ENCODE data around the gene FABP6.
A peak's percentile ranks its signal among the peaks of the same experiment; 100 is the strongest.
"Not testable (repeated sequence)": the region's sequence is repeated elsewhere in the genome, so short reads cannot be mapped to it uniquely, and the experiment has no call there.

Gene FABP6

GRCh38 chr5:160229190-160229742 is at the start of gene FABP6:
Gene FABP6 (plus strand): TSS chr5:160229506. CDS start chr5:160229558, 52 bp downstream.
- no peak for DNase-seq

GRCh38 chr5:160180931-160181330 is 48.4 kb upstream of the FABP6 start:
- no peak for DNase-seq

- DNase-seq = no peak
These were observed 47.2 kb upstream of the FABP6 start for GRCh38 chr5:160181965-160182622.

GRCh38 chr5:160183075-160183474 is 46.2 kb upstream of the FABP6 start:
- no peak for DNase-seq

GRCh38 chr5:160185626-160186360 is 43.5 kb upstream of the FABP6 start:
- no peak for DNase-seq

GRCh38 chr5:160186480-160186879 is 42.8 kb upstream of the FABP6 start:
- DNase-seq = no peak

- no peak for DNase-seq
These were observed 42.2 kb upstream of the FABP6 start for GRCh38 chr5:160187091-160187490.

GRCh38 chr5:160188141-160189015 is 40.9 kb upstream of the FABP6 start:
- DNase-seq = no peak

- DNase-seq = no peak
These were observed 36.9 kb upstream of the FABP6 start for GRCh38 chr5:160192424-160192823.

- not testable (repeated sequence) for DNase-seq
These were observed 36.2 kb upstream of the FABP6 start for GRCh38 chr5:160193076-160193475.

- not testable (repeated sequence) for DNase-seq
These were observed 35.5 kb upstream of the FABP6 start for GRCh38 chr5:160193790-160194189.

- no peak for DNase-seq
These were observed 31.8 kb upstream of the FABP6 start for GRCh38 chr5:160197341-160198144.

GRCh38 chr5:160198146-160198545 is 31.2 kb upstream of the FABP6 start:
- no peak for DNase-seq

GRCh38 chr5:160198841-160199409 is 30.4 kb upstream of the FABP6 start:
- peak in 1 of 2 experiments; percentile 1 for DNase-seq

GRCh38 chr5:160199410-160199911 is 29.8 kb upstream of the FABP6 start:
- DNase-seq = peak; percentile 47 to 78

- DNase-seq = no peak
These were observed 22.2 kb upstream of the FABP6 start for GRCh38 chr5:160207061-160207460.

- DNase-seq = no peak
These were observed 19.4 kb upstream of the FABP6 start for GRCh38 chr5:160209917-160210316.

- DNase-seq = no peak
These were observed 18.7 kb upstream of the FABP6 start for GRCh38 chr5:160210606-160211005.

- no peak for DNase-seq
These were observed 18.0 kb upstream of the FABP6 start for GRCh38 chr5:160211352-160211751.

- no peak for DNase-seq
These were observed 15.8 kb upstream of the FABP6 start for GRCh38 chr5:160213537-160213936.

GRCh38 chr5:160219356-160219755 is 9.9 kb upstream of the FABP6 start:
- no peak for DNase-seq

- DNase-seq = no peak
These were observed 8.2 kb upstream of the FABP6 start for GRCh38 chr5:160221082-160221481.

Data from stimulated activated CD4-positive, alpha-beta T cell treated with anti-CD3 and anti-CD28 coated beads, Interleukin-4, amount 100 ng/mL, for 4 hours (primary cell).